B cell (primary cell): ENCODE measurements around the gene FLNB. TPM values are rescaled to one million over a fixed set of nuclear protein-coding genes. Genes with fewer than 3 reads are reported as not detected.

Experiments used
- ATAC-seq: fragments of 200-7000 bp; cut with Tn5 transposase; one replicate; pipeline ENCODE4 v1.10.0; 2021; ENCODE audit warnings: low read depth, mild to moderate bottlenecking, moderate number of reproducible peaks, moderate library complexity
- CTCF ChIA-PET: fragments of 350-600 bp; sonication (Branson Sonifier 250); formaldehyde crosslinking; loops from one replicate; lab custom pipeline; 2021; ENCODE audit warnings: antibody characterized with exemption, inconsistent platforms; lab: Charles Lee
- POLR2A ChIA-PET: fragments of 350-600 bp; sonication (Branson Sonifier 250); formaldehyde crosslinking; loops from one replicate; lab custom pipeline; 2021; ENCODE audit warnings: antibody characterized with exemption; lab: Charles Lee
- DNase-seq: peaks from one replicate; pipeline ENCODE4 v3.0.0; 2013
- H2AFZ ChIP-seq: 2 replicates; pipeline ENCODE4 v1.6.1; 2012; ENCODE audit warnings: mild to moderate bottlenecking, low read depth, low read length; ENCODE audit not compliant: insufficient read depth, poor library complexity, severe bottlenecking
- H3K27ac ChIP-seq, 2 donors: 1 replicate in 1 of 2; 2 replicates in 1 of 2; pipeline ENCODE4 v1.5.1; 2012 to 2013; ENCODE audit warnings: low read length in 2 of 2, mild to moderate bottlenecking in 2 of 2, moderate library complexity in 1 of 2
- H3K27me3 ChIP-seq, 4 experiments: fragments of 200-600 bp in 1 of 4; sonication (generic) in 1 of 4; replicated peaks in 1 of 4; 1 replicate in 2 of 4; 2 replicates in 2 of 4; pipeline versions ENCODE4 v1.6.1 to v1.7.0; 2013 to 2016; ENCODE audit warnings: low read length in 3 of 4, mild to moderate bottlenecking in 2 of 4, mixed read lengths in 1 of 4, moderate library complexity in 1 of 4; ENCODE audit not compliant: insufficient read depth in 4 of 4, control insufficient read depth in 3 of 4; ENCODE audit errors: control extremely low read depth in 1 of 4
- H3K36me3 ChIP-seq, 2 experiments: replicated peaks in 1 of 2; 1 replicate in 1 of 2; 2 replicates in 1 of 2; pipeline versions ENCODE4 v1.6.1 to v1.7.1; 2013; ENCODE audit warnings: low read length in 1 of 2; ENCODE audit not compliant: insufficient read depth in 2 of 2, control insufficient read depth in 1 of 2; ENCODE audit errors: control extremely low read depth in 1 of 2, extremely low read depth in 1 of 2
- H3K4me1 ChIP-seq, 2 donors: fragments of 200-600 bp in 1 of 2; sonication (generic) in 1 of 2; 1 replicate in 1 of 2; 2 replicates in 1 of 2; pipeline versions ENCODE4 v1.5.1 to v1.6.1; 2013 to 2017; ENCODE audit warnings: low read length in 2 of 2; ENCODE audit not compliant: control insufficient read depth in 2 of 2, insufficient read depth in 2 of 2
- H3K4me2 ChIP-seq: replicated peaks from 2 replicates; pipeline ENCODE3; 2012; ENCODE audit warnings: mild to moderate bottlenecking, low read depth, low read length; ENCODE audit not compliant: poor library complexity, severe bottlenecking
- H3K4me3 ChIP-seq, 5 experiments: fragments of 200-600 bp in 1 of 5; sonication (generic) in 1 of 5; 1 replicate in 3 of 5; 2 replicates in 2 of 5; pipeline versions ENCODE4 v1.5.1 to v1.7.0; 2011 to 2016; ENCODE audit warnings: low read length in 4 of 5, mild to moderate bottlenecking in 4 of 5, low read depth in 2 of 5, control low read depth in 1 of 5, moderate library complexity in 1 of 5; ENCODE audit not compliant: insufficient read depth in 1 of 5; ENCODE audit errors: control extremely low read depth in 1 of 5, extremely low read depth in 1 of 5
- H3K79me2 ChIP-seq: fragments of 200-600 bp; sonication (generic); one replicate; pipeline ENCODE4 v1.6.0; 2016; ENCODE audit warnings: low read length; ENCODE audit not compliant: control insufficient read depth, insufficient read depth
- H3K9ac ChIP-seq: fragments of 200-600 bp; sonication (generic); 2 replicates; pipeline ENCODE4 v1.6.1; 2017; ENCODE audit warnings: mild to moderate bottlenecking, low read length, moderate library complexity
- H3K9me3 ChIP-seq, 3 donors: one replicate each; pipeline versions ENCODE4 v1.6.1 to v1.7.1; 2013; ENCODE audit warnings: low read length in 2 of 3; ENCODE audit not compliant: control insufficient read depth in 2 of 3, insufficient read depth in 1 of 3; ENCODE audit errors: control extremely low read depth in 1 of 3
- H4K20me1 ChIP-seq: 2 replicates; pipeline ENCODE4 v1.6.0; 2012; ENCODE audit warnings: mild to moderate bottlenecking, low read length; ENCODE audit not compliant: insufficient read depth, control insufficient read depth, poor library complexity, severe bottlenecking
- H3K27ac Mint-ChIP-seq: one replicate; pipeline ENCODE4 v1.8.0; 2021; ENCODE audit warnings: mixed read lengths
- H3K27me3 Mint-ChIP-seq: one replicate; pipeline ENCODE4 v1.8.0; 2021; ENCODE audit warnings: mixed read lengths
- H3K4me1 Mint-ChIP-seq: one replicate; pipeline ENCODE4 v1.8.0; 2021; ENCODE audit warnings: mixed read lengths
- H3K4me3 Mint-ChIP-seq: one replicate; pipeline ENCODE4 v1.8.0; 2021; ENCODE audit warnings: mixed read lengths
- H3K9me3 Mint-ChIP-seq: one replicate; pipeline ENCODE4 v1.8.0; 2022; ENCODE audit warnings: mixed read lengths; ENCODE audit not compliant: insufficient read depth
- CTCF ChIP-seq: fragments of 200-600 bp; IDR thresholded peaks from one replicate; pipeline ENCODE4 v1.8.0; 2022; ENCODE audit warnings: antibody characterized with exemption, mild to moderate bottlenecking
- EZH2 ChIP-seq: IDR thresholded peaks from 2 replicates; pipeline ENCODE4 v1.6.1; 2012; ENCODE audit warnings: borderline replicate concordance, low read depth, mild to moderate bottlenecking, moderate library complexity, low read length; ENCODE audit not compliant: insufficient read depth, poor library complexity, severe bottlenecking
- WGBS: methylation state at CpG from one replicate; pipeline ENCODE4 v1.1.5; 2013; ENCODE audit warnings: missing lambda C conversion rate; ENCODE audit not compliant: insufficient coverage; 5-methylcytosine and 5-hydroxymethylcytosine counted together
- intact Hi-C: fragments of 100-400 bp; cut with micrococcal nuclease; formaldehyde crosslinking; loops from one replicate; pipeline ENCODE4 v1.10.0; 2022
- polyA plus RNA-seq: library from polyadenylated mRNA; depleted of rRNA; stranded (reverse); fragments of >200 nt; gene quantifications from 2 replicates; pipeline ENCODE4 v1.2.3, GENCODE V29; 2012
- total RNA-seq, 2 donors: library from RNA; stranded (reverse); fragments of 120-200 nt in 1 of 2; gene quantifications; 1 replicate in 1 of 2; 2 replicates in 1 of 2; pipeline versions ENCODE4 v1.2.3 to v1.2.4, GENCODE V29; 2013 to 2022

FLNB gene
- total and polyA plus RNA-seq, 2 donors (not counting 1 experiment from before 2014, with no cell fraction given): 25.5 to 28.3 TPM

- H3K9me3 Mint-ChIP-seq: no peaks in the 10 kb centered on the region
- 100% methylated on average over 3 of the region's 8 CpGs for WGBS
- H2AFZ ChIP-seq: no peak overlapping the region
- no peaks in the 10 kb centered on the region for H3K36me3 ChIP-seq
- H3K27ac ChIP-seq: no peak overlapping the region
- H3K79me2 ChIP-seq: peaks cover 64% of the 10 kb centered on the region
- H4K20me1 ChIP-seq: peaks cover 17% of the 10 kb centered on the region
- H3K9ac ChIP-seq: no peak overlapping the region
- intact Hi-C loops: no loop called here
- CTCF ChIA-PET: interaction anchor here (0.9 to 1.5 kb wide), 2 partner anchors 9 to 11 kb away, joined by 3 read pairs; no protein-coding TSS in a partner anchor
- no peaks in the 10 kb centered on the region for H3K27me3 Mint-ChIP-seq
- no peaks in the 10 kb centered on the region for H3K9me3 ChIP-seq
- H3K27me3 ChIP-seq: no peaks in the 10 kb centered on the region
- no peak for DNase-seq
- ATAC-seq: no peak
- no peak overlapping the region for H3K4me3 ChIP-seq
- no peak for TF ChIP-seq CTCF
- no peak for TF ChIP-seq EZH2
- H3K4me1 Mint-ChIP-seq: peaks cover 13% of the 10 kb centered on the region
- no peak overlapping the region for H3K4me3 Mint-ChIP-seq
- H3K4me2 ChIP-seq: no peak overlapping the region
- POLR2A ChIA-PET: no interaction called here
- no peak overlapping the region for H3K27ac Mint-ChIP-seq
- H3K4me1 ChIP-seq: peaks cover 0 to 3% of the 10 kb centered on the region in 2 donors
Measured at GRCh38 chr3:58018892-58019742, 10.9 kb downstream of the FLNB start.

GRCh38 chr3:58020783-58021071, 12.5 kb downstream of the FLNB start:
- Histone ChIP-seq H4K20me1 (peaks cover 18% of the 10 kb centered on the region), H3K9me3 (no peaks in the 10 kb centered on the region), H3K4me2 (no peak overlapping the region), H3K27me3 (no peaks in the 10 kb centered on the region), H3K4me3 (no peak overlapping the region), H3K36me3 (no peaks in the 10 kb centered on the region), H3K79me2 (peaks cover 73% of the 10 kb centered on the region), H2AFZ (no peak overlapping the region), H3K9ac (no peak overlapping the region), H3K27ac (no peak overlapping the region), H3K4me1 (peaks cover 0 to 3% of the 10 kb centered on the region in 2 donors)
- POLR2A ChIA-PET: no interaction called here
- Mint-ChIP-seq H3K27ac (no peak overlapping the region), H3K4me1 (peaks cover 12% of the 10 kb centered on the region), H3K4me3 (no peak overlapping the region), H3K27me3 (no peaks in the 10 kb centered on the region), H3K9me3 (no peaks in the 10 kb centered on the region)
- ATAC-seq: no peak
- DNase-seq: no peak
- CTCF ChIA-PET: interaction anchor here (0.7 kb wide), 2 partner anchors 9 to 26 kb away, joined by 4 read pairs; no protein-coding TSS in a partner anchor
- 94% methylated on average over 7 of the region's 7 CpGs for WGBS
- intact Hi-C loops: no loop called here
- TF ChIP-seq CTCF: no peak
- TF ChIP-seq EZH2: no peak
